ENCODE results near the gene LDLRAD4.

Gene LDLRAD4

GRCh38 chr18:13382954-13383827 lies 164.6 kb downstream of the LDLRAD4 start:
- H3K27me3 ChIP-seq (ENCODE audit: insufficient read depth, low read depth, severe bottlenecking): no peaks in the 10 kb centered on the region

GRCh38 chr18:13386891-13387801 lies 168.6 kb downstream of the LDLRAD4 start:
- Histone ChIP-seq H3K27me3 (ENCODE audit: insufficient read depth, low read depth, severe bottlenecking) (no peaks in the 10 kb centered on the region), H3K27ac (no peak overlapping the region), H3K9me3 (ENCODE audit: severe bottlenecking) (no peaks in the 10 kb centered on the region), H3K36me3 (no peaks in the 10 kb centered on the region), H3K4me3 (ENCODE audit: low read depth, low read length) (no peak overlapping the region)
- no peak for DNase-seq
- TF ChIP-seq, protein P1, sequence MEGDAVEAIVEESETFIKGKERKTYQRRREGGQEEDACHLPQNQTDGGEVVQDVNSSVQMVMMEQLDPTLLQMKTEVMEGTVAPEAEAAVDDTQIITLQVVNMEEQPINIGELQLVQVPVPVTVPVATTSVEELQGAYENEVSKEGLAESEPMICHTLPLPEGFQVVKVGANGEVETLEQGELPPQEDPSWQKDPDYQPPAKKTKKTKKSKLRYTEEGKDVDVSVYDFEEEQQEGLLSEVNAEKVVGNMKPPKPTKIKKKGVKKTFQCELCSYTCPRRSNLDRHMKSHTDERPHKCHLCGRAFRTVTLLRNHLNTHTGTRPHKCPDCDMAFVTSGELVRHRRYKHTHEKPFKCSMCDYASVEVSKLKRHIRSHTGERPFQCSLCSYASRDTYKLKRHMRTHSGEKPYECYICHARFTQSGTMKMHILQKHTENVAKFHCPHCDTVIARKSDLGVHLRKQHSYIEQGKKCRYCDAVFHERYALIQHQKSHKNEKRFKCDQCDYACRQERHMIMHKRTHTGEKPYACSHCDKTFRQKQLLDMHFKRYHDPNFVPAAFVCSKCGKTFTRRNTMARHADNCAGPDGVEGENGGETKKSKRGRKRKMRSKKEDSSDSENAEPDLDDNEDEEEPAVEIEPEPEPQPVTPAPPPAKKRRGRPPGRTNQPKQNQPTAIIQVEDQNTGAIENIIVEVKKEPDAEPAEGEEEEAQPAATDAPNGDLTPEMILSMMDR (IDR thresholded peaks at IDR 0.05; ENCODE audit: low read depth, low read length): no peak

More at GRCh38 chr18:13382954-13383827, 164.6 kb downstream of the LDLRAD4 start:
- Histone ChIP-seq H3K9me3 (ENCODE audit: severe bottlenecking) (no peaks in the 10 kb centered on the region), H3K4me3 (ENCODE audit: low read depth, low read length) (no peak overlapping the region), H3K27ac (no peak overlapping the region), H3K36me3 (no peaks in the 10 kb centered on the region)
- DNase-seq: no peak
- TF ChIP-seq, protein P1 (IDR thresholded peaks at IDR 0.05; ENCODE audit: low read depth, low read length): no peak

GRCh38 chr18:13387855-13388548 lies 169.4 kb downstream of the LDLRAD4 start:
- no peaks in the 10 kb centered on the region for H3K27me3 ChIP-seq (ENCODE audit: insufficient read depth, low read depth, severe bottlenecking)
- TF ChIP-seq, protein P1 (IDR thresholded peaks at IDR 0.05; ENCODE audit: low read depth, low read length): no peak
- no peak overlapping the region for H3K4me3 ChIP-seq (ENCODE audit: low read depth, low read length)
- H3K27ac ChIP-seq: no peak overlapping the region
- no peaks in the 10 kb centered on the region for H3K36me3 ChIP-seq
- DNase-seq: no peak
- H3K9me3 ChIP-seq (ENCODE audit: severe bottlenecking): no peaks in the 10 kb centered on the region

DNA sequence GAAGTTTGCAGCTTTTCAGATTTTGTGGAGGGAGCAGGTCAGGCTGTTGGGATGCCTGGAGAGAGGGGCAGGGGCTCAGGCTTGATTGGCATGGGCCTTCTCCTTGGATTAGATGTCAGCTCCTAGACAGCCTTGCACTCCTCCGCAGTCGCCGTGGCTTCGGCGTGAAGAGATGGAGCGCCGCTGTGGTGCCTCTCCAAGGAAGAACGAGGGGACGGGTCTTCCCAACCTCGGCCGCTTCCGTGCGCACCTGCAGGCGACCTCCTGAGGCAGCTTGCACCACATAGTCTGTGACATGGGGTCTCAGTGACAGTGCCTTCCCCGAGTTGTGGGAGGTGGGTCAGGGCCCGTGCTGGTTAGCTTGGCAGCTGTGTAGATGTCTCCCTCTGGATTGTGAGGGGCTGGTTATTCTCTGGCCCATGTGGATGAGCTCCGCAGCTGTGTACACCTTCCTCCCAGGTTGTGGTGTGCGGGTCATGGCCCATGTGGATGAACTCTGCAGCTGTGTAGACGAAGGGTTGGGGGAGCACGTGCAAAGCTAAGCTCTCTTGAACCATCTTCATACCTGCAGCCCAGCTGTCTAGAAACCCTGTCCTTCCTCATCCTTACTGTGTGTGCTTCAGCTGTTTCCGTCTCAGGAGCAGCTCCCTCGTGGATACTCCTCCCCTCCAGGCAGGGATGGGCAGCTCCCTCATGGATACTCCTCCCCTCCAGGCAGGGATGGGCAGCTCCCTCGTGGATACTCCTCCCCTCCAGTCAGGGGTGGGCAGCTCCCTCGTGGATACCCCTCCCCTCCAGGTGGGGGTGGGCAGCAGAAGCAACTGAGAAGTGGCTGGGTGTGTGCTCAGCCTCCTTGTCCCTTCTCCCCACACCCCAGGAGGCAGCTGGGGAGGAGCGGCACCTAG lies 170.3 kb downstream of the LDLRAD4 start:
- no peak for DNase-seq
- H3K27ac ChIP-seq: no peak overlapping the region
- H3K4me3 ChIP-seq (ENCODE audit: low read depth, low read length): no peak overlapping the region
- TF ChIP-seq, protein P1 (IDR thresholded peaks at IDR 0.05; ENCODE audit: low read depth, low read length): no peak
- no peaks in the 10 kb centered on the region for H3K36me3 ChIP-seq
- H3K9me3 ChIP-seq (ENCODE audit: severe bottlenecking): no peaks in the 10 kb centered on the region
- no peaks in the 10 kb centered on the region for H3K27me3 ChIP-seq (ENCODE audit: insufficient read depth, low read depth, severe bottlenecking)

Measured in WERI-Rb-1 (cell line).